Effector CD4-positive, alpha-beta T cell (primary cell): Measurements from ENCODE around the gene ESYT3.
"Not testable (repeated sequence)": the region's sequence is repeated elsewhere in the genome, so short reads cannot be mapped to it uniquely, and the experiment has no call there.

Source experiments
- DNase-seq: peaks from one replicate; pipeline ENCODE4 v3.0.0-alpha.2; 2020

The ESYT3 gene

DNA sequence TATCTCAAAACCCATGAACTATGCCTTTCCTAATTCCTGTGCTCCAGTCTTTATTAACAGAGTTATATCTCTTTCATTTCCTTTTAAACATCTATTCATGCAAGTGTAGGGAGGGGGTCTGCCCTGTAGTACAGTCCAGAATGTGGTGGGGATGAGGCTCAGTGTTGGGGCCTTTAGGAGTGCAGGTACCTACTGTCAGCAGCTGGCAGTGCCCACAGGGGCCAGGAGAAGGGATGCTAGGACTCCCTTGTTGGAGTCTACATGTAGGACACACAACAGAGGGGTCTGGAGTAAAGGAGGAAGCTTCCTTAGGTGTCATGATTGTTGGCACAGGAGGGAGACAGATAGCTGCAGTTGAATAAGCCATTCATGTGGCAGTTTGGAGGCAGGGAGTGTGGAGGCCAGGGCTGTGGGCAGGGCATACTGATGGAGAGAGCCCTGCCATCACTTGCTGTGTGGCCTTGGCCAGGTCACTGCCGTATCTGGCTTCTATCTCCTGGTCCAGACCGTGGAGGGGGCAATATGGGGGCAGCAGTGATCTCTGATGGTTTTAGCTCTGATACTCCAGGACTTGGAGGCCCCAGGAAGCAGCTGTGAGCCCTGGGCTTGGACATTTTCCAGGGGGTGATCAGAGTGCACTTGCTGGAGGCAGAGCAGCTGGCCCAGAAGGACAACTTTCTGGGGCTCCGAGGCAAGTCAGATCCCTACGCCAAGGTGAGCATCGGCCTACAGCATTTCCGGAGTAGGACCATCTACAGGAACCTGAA is 29.5 kb downstream of the ESYT3 start:
- no peak for DNase-seq

DNA sequence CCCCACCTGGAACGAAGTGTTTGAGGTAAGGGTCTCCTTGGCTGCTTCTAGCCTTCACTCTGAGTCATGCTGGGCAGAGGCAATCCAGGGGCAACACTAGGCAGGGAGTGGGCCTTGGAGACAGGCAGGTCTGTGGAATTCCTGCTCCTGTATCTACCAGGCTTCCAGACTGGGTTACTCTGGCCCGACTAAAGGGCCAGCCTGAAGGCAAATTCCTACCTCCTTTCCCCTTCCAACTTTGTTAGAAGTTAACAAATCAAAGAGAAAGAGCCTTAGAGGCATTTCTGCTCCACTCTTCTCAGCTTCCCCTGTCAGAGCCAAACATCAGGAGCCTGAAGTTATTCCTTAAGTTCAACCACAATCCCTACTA is 30.1 kb downstream of the ESYT3 start:
- no peak for DNase-seq

- no peak for DNase-seq
These were observed 31.0 kb downstream of the ESYT3 start for GRCh38 chr3:138465451-138465850.

- no peak for DNase-seq
These were observed 31.5 kb downstream of the ESYT3 start for GRCh38 chr3:138465925-138466324.

GRCh38 chr3:138467931-138468330 is 33.5 kb downstream of the ESYT3 start:
- no peak for DNase-seq

DNA sequence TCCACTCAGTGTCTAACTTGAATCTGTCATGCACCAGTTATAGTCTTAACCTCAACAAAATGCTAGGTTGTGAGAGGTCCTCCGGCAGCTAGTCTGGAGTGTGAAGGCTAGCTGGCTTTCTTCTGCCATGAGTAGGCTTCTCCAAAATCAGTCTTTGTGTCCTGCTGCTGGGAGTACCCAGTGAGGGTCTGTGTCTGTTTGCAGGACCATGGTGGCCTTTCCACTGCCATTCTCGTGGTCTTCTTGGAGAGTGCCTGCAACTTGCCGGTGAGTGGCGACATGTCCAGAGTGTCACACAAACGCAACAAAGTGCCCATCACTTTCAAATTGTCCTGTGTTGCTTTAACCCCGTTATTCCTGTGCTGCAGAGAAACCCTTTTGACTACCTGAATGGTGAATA is 34.0 kb downstream of the ESYT3 start:
- DNase-seq, result no peak

GRCh38 chr3:138468886-138469285 is 34.5 kb downstream of the ESYT3 start:
- DNase-seq, result no peak

DNA sequence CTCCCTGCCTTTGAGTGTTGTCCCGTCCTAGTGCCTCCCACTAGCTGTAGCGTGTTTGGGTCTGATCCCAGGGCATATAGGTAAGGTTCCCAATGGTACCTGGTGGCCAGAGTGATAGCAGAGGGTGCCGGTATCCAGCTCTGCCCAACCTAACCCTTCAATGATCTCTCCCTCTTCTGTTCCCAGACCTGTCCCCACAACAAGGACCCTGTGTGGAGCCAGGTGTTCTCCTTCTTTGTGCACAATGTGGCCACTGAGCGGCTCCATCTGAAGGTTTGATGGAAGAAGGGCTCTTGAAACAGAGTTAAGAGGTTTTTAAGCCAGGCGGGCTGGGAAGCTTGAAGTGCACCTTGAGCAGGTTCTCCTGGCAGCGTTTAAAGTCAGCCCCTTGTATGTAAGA is 35.5 kb downstream of the ESYT3 start:
- DNase-seq, result no peak

- DNase-seq, result no peak
These were observed 36.3 kb downstream of the ESYT3 start for GRCh38 chr3:138470687-138471086.

DNA sequence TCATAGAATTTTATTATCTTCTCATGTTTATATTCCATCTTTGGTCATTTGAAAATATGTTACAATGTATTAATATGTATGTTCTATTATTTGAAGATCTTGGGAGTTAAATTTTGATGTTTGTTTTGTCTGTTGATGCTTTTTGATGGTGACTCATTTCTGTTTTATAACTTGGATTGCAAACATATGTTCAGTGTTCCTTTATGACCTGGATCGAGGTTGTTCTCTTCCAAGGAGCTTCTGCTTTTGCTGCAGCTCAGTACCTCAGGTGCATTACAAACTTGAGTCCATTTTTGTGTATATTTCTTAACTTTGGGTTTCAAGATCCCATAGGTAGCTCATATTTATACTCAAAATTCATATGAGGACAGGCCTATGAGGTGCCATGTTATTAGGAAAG is 37.1 kb downstream of the ESYT3 start:
- DNase-seq, result no peak

- DNase-seq, result no peak
These were observed 37.9 kb downstream of the ESYT3 start for GRCh38 chr3:138472141-138472825.

DNA sequence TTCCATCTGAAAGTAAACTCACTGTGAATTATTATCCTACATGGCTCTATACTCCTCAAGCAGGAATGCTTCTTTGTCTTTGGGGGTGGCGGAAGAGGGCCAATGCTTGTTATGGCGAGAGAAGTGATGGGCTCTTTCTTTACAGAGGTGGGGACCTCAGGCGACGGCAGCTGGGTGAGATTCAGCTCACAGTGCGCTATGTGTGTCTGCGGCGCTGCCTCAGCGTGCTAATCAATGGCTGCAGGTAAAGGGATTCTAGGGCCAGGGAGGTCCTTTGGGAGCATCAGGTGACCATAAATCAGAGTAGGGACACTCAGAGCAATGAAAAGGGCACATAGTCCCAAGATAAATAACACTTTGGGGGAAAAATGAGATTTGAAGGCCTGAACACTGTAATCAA is 39.0 kb downstream of the ESYT3 start:
- no peak for DNase-seq

DNA sequence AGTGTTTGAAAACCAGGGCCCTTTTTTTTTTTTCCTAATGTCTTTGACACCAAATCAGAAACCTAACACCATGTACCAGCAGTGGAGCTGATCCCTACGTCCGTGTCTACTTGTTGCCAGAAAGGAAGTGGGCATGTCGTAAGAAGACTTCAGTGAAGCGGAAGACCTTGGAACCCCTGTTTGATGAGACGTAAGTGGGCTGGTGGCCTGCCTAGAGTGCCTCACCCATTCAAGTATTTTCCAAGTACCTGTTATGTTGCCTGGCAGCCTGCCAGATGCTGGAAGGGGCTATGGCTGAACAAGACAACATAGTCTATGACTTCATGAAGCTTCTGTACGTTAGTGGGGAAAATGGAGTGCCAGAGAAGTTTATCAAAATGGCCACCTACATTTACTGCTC is 39.7 kb downstream of the ESYT3 start:
- DNase-seq, result no peak

DNA sequence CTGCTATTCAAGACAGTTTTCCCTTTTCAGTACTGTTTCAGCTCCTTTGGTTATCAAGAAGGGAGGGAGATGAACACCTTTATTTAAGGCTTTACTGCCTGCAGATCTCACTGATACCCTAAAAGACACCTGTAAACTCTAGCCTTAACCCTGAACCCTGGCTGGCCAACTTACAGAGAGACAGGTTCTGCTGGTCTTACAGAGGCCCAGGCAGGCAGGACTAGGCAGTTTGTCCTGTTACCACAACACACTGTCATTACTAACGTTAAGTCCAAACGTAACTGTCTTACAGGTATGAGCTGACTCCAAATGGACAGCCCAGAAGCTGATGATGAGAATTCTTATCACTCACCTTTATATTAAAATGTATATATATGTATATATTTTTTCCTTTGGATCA is 42.1 kb downstream of the ESYT3 start:
- DNase-seq, result no peak

- DNase-seq, result no peak
These were observed 42.7 kb downstream of the ESYT3 start for GRCh38 chr3:138477120-138477519.

- DNase-seq, result no peak
These were observed 43.4 kb downstream of the ESYT3 start for GRCh38 chr3:138477801-138478200.

- no peak for DNase-seq
These were observed 45.0 kb downstream of the ESYT3 start for GRCh38 chr3:138479438-138479863.

- not testable (repeated sequence) for DNase-seq
These were observed 50.3 kb downstream of the ESYT3 start for GRCh38 chr3:138484672-138485071.

DNA sequence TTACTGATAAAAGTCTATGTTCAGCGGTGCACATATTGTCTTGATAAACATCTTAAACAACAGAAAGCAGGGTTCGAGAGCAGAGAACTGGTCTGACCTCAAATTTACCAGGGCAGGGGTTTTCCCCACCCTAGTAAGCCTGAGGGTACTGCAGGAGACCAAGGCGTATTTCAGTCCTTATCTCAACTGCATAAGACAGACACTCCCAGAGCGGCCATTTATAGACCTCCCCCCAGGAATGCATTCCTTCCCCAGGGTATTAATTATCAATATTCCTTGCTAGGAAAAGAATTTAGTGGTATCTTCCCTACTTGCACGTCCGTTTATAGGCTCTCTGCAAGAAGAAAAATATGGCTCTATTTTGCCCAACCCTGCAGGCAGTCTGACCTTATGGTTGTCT is 52.2 kb downstream of the ESYT3 start:
- not testable (repeated sequence) for DNase-seq

DNA sequence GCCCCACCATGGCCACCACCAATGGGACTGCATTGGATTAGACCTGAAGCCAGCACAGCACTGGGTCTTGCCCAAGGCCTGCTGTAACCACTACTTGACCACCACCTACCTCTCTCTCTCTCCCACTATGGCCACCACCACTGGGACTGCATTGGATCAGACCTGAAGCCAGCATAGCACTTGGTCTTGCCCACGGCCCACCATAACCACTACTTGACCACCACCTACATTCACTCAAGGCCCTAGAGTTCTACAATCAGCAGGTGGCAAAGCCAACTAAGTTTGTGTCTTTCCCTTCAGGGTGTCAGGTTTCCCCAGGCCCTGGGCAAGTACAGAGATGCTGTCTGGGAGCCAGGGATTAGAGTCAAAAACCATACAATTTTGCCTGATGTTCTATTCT is 57.6 kb downstream of the ESYT3 start:
- no peak for DNase-seq

DNA sequence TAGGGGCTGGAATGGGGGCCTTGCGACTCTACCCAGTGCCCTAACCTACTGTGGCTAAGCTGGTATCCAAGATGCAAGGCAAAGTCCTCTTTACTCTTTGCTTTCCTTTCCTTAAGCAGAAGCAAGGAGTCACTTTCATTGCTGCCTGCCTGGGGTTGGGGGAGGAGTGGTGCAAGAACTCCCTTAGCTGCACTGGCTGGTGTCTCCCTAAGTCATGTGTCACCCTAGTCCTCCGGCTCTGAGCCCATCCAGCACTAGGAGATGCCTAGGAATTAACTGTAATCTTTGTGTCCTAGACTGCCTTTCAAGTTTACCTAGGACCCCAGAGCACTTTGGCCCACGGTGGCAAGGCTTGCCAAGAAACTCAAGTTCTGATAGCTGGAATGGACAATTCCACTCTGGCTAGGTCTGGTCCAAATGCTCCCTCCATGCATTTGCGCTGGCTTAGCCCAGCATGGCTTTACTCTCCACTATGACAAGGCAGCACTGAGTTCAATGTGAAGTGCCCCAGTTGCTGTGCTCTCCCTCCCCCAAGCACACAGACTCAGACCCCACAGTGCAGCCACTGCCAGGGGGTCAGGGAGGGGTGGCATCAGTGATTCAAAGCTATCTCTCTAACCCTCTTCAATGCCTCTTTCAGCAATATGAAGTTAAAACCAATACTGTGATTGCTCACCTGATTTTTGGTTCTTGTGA is 58.7 kb downstream of the ESYT3 start:
- no peak for DNase-seq

GRCh38 chr3:138493804-138494606 is 59.6 kb downstream of the ESYT3 start:
- DNase-seq, result no peak

DNA sequence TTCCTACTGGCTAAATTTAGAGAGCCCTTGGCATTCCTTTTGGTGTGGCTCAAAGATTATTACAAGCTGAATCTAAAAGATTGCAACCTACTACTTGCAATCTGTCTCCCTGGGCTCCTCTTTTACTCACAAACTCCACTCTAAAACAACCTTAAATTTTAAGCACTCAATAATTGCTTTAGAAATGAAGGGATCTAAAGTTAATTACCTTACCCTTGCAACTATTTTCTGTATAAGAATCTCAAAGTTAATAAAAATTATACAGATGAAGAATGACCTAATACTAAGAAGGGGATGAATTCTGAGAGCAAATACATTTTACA is 60.2 kb downstream of the ESYT3 start:
- no peak for DNase-seq
